HG03520 (cell line): ENCODE results near the gene OR7C1.
"Not testable (repeated sequence)": the region's sequence is repeated elsewhere in the genome, so short reads cannot be mapped to it uniquely, and the experiment has no call there.

ENCODE experiments used
- ATAC-seq: cut with Tn5 transposase; IDR thresholded peaks from one replicate; pipeline ENCODE4 v1.9.1; 2021; ENCODE audit warnings: mild to moderate bottlenecking, moderate library complexity; ENCODE audit not compliant: unreplicated experiment

The OR7C1 gene

GRCh38 chr19:14768001-14768400 is 67.0 kb downstream of the OR7C1 start:
- ATAC-seq: no peak

- no peak for ATAC-seq
These were observed 67.5 kb downstream of the OR7C1 start for GRCh38 chr19:14767466-14767971.

DNA sequence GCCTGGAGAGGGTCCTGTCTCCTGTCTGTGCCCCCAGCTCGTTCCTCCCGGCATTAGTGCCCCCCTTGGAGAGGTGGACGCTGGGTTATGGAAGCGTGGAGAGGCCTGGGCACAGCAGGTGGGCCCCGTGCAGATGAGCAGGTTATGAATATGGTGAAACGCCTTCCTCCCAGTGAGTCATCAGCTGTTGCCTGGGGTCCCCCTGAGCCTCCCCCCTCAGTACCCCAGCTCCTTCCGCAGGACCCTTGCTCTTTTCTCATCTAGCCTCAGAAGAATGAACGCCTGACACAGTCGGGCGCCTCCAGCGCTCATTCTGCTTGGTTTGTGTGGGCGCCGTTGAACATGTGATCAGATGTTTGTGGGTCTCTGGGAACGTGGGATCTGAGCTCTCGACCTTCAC is 69.1 kb downstream of the OR7C1 start:
- not testable (repeated sequence) for ATAC-seq

DNA sequence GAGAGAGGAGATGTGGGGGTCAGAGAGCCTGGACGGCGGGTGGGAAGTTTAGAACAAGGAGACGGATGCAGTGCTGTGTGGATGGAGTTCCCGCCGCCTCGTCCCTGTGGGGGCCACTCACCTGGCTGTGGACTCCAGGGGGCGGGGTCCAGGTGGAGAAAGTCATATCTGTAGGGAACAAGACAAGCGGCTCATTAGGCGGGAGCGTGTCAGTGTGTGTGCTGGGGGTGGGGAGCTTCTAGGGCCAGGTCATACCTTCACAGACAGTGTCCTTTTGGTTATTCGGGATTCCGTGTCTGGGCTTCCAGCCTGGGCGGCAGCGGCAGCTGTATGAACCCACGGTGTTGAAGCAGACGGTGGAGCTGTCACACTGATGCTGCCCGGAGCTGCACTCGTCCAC is 69.6 kb downstream of the OR7C1 start:
- ATAC-seq: not testable (repeated sequence)

DNA sequence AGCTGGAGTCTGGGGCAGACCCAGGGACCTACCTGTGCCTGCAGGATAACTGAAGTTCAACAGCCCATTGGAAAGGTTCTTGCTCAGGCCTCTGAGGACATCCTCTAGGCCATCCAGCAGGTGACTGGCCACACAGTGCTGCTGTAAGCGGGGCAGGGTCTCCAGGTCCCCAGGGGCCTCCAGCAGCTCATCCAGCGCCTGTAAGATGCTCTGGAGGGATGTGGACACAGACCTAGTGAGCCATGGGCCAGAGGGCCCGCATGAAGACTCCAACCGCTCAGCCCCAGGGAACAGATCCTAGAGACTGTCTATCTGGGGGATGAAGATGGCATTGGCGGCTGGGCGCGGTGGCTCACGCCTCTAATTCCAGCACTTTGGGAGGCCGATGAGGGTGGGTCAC is 70.6 kb downstream of the OR7C1 start:
- no peak for ATAC-seq

- ATAC-seq: no peak
These were observed 71.4 kb downstream of the OR7C1 start for GRCh38 chr19:14763497-14764145.

GRCh38 chr19:14762111-14762510 is 72.9 kb downstream of the OR7C1 start:
- ATAC-seq: no peak

GRCh38 chr19:14761607-14762006 is 73.4 kb downstream of the OR7C1 start:
- no peak for ATAC-seq

GRCh38 chr19:14758816-14759215 is 76.2 kb downstream of the OR7C1 start:
- ATAC-seq: no peak

DNA sequence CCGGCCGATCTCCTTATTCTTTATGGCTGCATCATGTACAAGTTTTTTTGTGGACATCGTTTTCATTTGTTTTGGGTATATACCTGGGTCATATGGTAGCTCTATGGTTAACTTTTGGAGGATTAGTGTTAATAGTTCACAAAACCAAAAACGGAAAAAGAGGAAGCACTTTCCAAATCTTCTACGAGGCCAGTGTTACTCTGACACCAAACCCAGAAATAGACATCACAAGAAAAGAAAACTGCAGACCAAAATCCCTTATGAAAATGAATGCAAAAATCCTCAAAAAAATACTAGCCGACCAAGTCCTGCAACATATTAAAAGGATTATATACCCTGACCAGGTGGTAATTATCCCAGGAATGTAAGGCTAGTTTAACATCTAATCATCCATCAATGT is 86.4 kb downstream of the OR7C1 start:
- no peak for ATAC-seq
